ENCODE results near the gene RASA3.

- TF ChIP-seq CTCF (IDR thresholded peaks at IDR 0.05; ENCODE audit: borderline replicate concordance, extremely low read depth, low read length, poor library complexity, severe bottlenecking) (no peak), EZH2 (IDR thresholded peaks at IDR 0.05; ENCODE audit: borderline replicate concordance, low read depth, low read length, severe bottlenecking) (no peak)
Observed at GRCh38 chr13:113970810-113971470, 161.5 kb downstream of the RASA3 start.

All from DND-41 (cell line).